ENCODE measurements around the gene SMIM1. TPM values are rescaled to one million over a fixed set of nuclear protein-coding genes. Genes with fewer than 3 reads are reported as not detected.

The SMIM1 gene
- total and polyA plus RNA-seq, 8 donors = 3.1 to 15.1 (median 6.4) TPM

GRCh38 chr1:3753656-3754454 lies 18.7 kb upstream of the SMIM1 start:
- intact Hi-C loops (cut with DNase I) = no loop called here
- no peak for TF ChIP-seq CTCF (IDR thresholded peaks at IDR 0.05)
- Histone ChIP-seq H3K27me3 (no peaks in the 10 kb centered on the region), H3K36me3 (no peaks in the 10 kb centered on the region), H3K9me3 (no peaks in the 10 kb centered on the region), H3K4me3 (no peak overlapping the region), H3K27ac (no peak overlapping the region), H3K4me1 (no peaks in the 10 kb centered on the region)
- whole genome bisulfite sequencing, 2 donors = 69 to 83% methylated on average over 20 of the region's 20 CpGs
- ATAC-seq (no peak), DNase-seq (peak in 2 of 6 donors; percentile 49 to 54), FAIRE-seq (no peak)

DNA sequence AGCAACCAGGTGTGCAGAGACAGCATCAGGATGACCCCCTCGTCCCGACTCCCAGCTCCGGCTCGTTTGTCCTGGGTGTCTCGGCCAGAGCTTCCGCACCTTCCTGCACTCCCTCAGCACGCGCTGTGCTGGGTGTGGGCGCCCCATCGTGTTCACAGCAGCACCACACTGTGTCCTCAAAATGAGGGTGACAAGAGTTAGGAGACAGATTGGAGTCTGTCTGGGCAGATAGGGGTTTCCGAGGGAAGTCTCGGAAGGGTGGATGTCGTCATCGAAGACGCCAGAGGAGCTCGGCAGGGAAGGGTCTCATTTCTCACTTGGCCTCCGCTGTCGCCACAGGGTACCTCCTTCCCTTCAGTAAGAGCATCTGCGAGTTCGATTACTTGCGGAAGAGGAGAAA lies 16.2 kb upstream of the SMIM1 start:
- no peaks in the 10 kb centered on the region for H3K27me3 ChIP-seq
- 69 to 77% methylated on average over 21 of the region's 21 CpGs for WGBS, 2 donors
- TF ChIP-seq CTCF (IDR thresholded peaks at IDR 0.05) = no peak
- no peaks in the 10 kb centered on the region for H3K36me3 ChIP-seq
- no peaks in the 10 kb centered on the region for H3K4me1 ChIP-seq
- H3K4me3 ChIP-seq = no peak overlapping the region
- no peak overlapping the region for H3K27ac ChIP-seq
- intact Hi-C loops (cut with DNase I) = no loop called here
- no peak for FAIRE-seq
- peak in 1 of 6 donors; percentile 43 for DNase-seq
- H3K9me3 ChIP-seq = no peaks in the 10 kb centered on the region
- ATAC-seq = no peak

GRCh38 chr1:3759164-3759563 lies 13.4 kb upstream of the SMIM1 start:
- no peak for TF ChIP-seq CTCF (IDR thresholded peaks at IDR 0.05)
- no peaks in the 10 kb centered on the region for H3K27me3 ChIP-seq
- DNase-seq (no peak), ATAC-seq (no peak), FAIRE-seq (no peak)
- no peak overlapping the region for H3K4me3 ChIP-seq
- no peaks in the 10 kb centered on the region for H3K36me3 ChIP-seq
- WGBS, 2 donors = 78 to 86% methylated on average over 6 of the region's 6 CpGs
- no peak overlapping the region for H3K27ac ChIP-seq
- intact Hi-C loops (cut with DNase I) = no loop called here
- H3K9me3 ChIP-seq = no peaks in the 10 kb centered on the region
- H3K4me1 ChIP-seq = no peaks in the 10 kb centered on the region

GRCh38 chr1:3759796-3760195 lies 12.8 kb upstream of the SMIM1 start:
- FAIRE-seq (no peak), DNase-seq (no peak), ATAC-seq (no peak)
- intact Hi-C loops (cut with DNase I) = no loop called here
- no peaks in the 10 kb centered on the region for H3K9me3 ChIP-seq
- WGBS, 2 donors = 47 to 59% methylated on average over 6 of the region's 6 CpGs
- H3K27me3 ChIP-seq = no peaks in the 10 kb centered on the region
- no peaks in the 10 kb centered on the region for H3K4me1 ChIP-seq
- no peak for TF ChIP-seq CTCF (IDR thresholded peaks at IDR 0.05)
- no peak overlapping the region for H3K27ac ChIP-seq
- H3K36me3 ChIP-seq = no peaks in the 10 kb centered on the region
- H3K4me3 ChIP-seq = no peak overlapping the region

GRCh38 chr1:3761296-3762010 lies 11.1 kb upstream of the SMIM1 start:
- ATAC-seq (no peak), FAIRE-seq (no peak), DNase-seq (peak in 1 of 6 donors; percentile 32)
- intact Hi-C loops (cut with DNase I) = no loop called here
- whole genome bisulfite sequencing, 2 donors = 63 to 66% methylated on average over 17 of the region's 17 CpGs
- no peak overlapping the region for H3K4me3 ChIP-seq
- H3K27ac ChIP-seq = no peak overlapping the region
- no peak for TF ChIP-seq CTCF (IDR thresholded peaks at IDR 0.05)
- no peaks in the 10 kb centered on the region for H3K9me3 ChIP-seq
- no peaks in the 10 kb centered on the region for H3K4me1 ChIP-seq
- no peaks in the 10 kb centered on the region for H3K27me3 ChIP-seq
- H3K36me3 ChIP-seq = no peaks in the 10 kb centered on the region
